GF-D8 (cell line): Measurements from ENCODE around the gene EXD3.

Experiments
- DNase-seq: peaks from one replicate; lab custom pipeline; 2025; lab: John Stamatoyannopoulos, UW

Gene EXD3

GRCh38 chr9:137294681-137295237 is 128.2 kb downstream of the EXD3 start:
- no peak for DNase-seq

- peak; percentile 70 for DNase-seq
Measured at GRCh38 chr9:137294091-137294680, 128.8 kb downstream of the EXD3 start.

GRCh38 chr9:137293482-137294090 is 129.4 kb downstream of the EXD3 start:
- no peak for DNase-seq

- no peak for DNase-seq
Measured at GRCh38 chr9:137293094-137293481, 129.9 kb downstream of the EXD3 start.

- no peak for DNase-seq
Measured at GRCh38 chr9:137286975-137287383, 136.0 kb downstream of the EXD3 start.

- DNase-seq: no peak
Measured at GRCh38 chr9:137281345-137282116, 141.4 kb downstream of the EXD3 start.

- no peak for DNase-seq
Measured at GRCh38 chr9:137280474-137281344, 142.3 kb downstream of the EXD3 start.

- DNase-seq: no peak
Measured at GRCh38 chr9:137279741-137280473, 143.1 kb downstream of the EXD3 start.

GRCh38 chr9:137278721-137279711 is 143.9 kb downstream of the EXD3 start:
- no peak for DNase-seq

- peak; percentile 32 for DNase-seq
Measured at GRCh38 chr9:137278061-137278701, 144.8 kb downstream of the EXD3 start.

- peak; percentile 79 for DNase-seq
Measured at GRCh38 chr9:137277329-137278041, 145.5 kb downstream of the EXD3 start, which contains the start of gene TOR4A. TOR4A (plus strand) TSS chr9:137277726; CDS start chr9:137278690, 964 bp downstream.

- DNase-seq: peak; percentile 80
Measured at GRCh38 chr9:137276473-137277328, 146.3 kb downstream of the EXD3 start.

- DNase-seq: no peak
Measured at GRCh38 chr9:137275588-137276472, 147.1 kb downstream of the EXD3 start.

- DNase-seq: no peak
Measured at GRCh38 chr9:137275203-137275587, 147.8 kb downstream of the EXD3 start.

GRCh38 chr9:137273611-137274320 is 149.2 kb downstream of the EXD3 start:
- DNase-seq: no peak

- no peak for DNase-seq
Measured at GRCh38 chr9:137273095-137273490, 149.9 kb downstream of the EXD3 start.
